H1 (cell line): ENCODE results near the gene HOXB6. TPM values are rescaled to one million over a fixed set of nuclear protein-coding genes. Genes with fewer than 3 reads are reported as not detected.

ENCODE experiments used
- CTCF ChIA-PET: fragments of 300-600 bp; sonication (Branson Sonifier 250); formaldehyde crosslinking; loops from one replicate; lab custom pipeline; 2021; ENCODE audit not compliant: partially characterized antibody; lab: Charles Lee
- POLR2A ChIA-PET: fragments of 300-600 bp; sonication (Branson Sonifier 250); formaldehyde crosslinking; loops from one replicate; lab custom pipeline; 2021; ENCODE audit warnings: inconsistent platforms; ENCODE audit not compliant: partially characterized antibody; lab: Charles Lee
- DNase-seq, 2 experiments: peaks; one replicate each; pipeline versions ENCODE4 v3.0.0 to v3.0.0-alpha.2; 2010 to 2022; ENCODE audit warnings: low spot score in 2 of 2, low read depth in 1 of 2, mixed read lengths in 1 of 2
- FAIRE-seq: peaks from 2 replicates; lab custom pipeline; 2011; peaks lifted over from hg19 to GRCh38; lab: Jason Lieb, UNC
- H2AFZ ChIP-seq: 2 replicates; pipeline ENCODE4 v1.8.1; 2012; ENCODE audit warnings: low read length, inconsistent platforms
- H2AK5ac ChIP-seq: 2 replicates; pipeline ENCODE4 v1.6.1; 2013; ENCODE audit warnings: low read depth, low read length
- H2BK120ac ChIP-seq: replicated peaks from 2 replicates; pipeline ENCODE3; 2013; ENCODE audit warnings: low read depth, low read length, inconsistent platforms
- H2BK12ac ChIP-seq: 2 replicates; pipeline ENCODE4 v1.6.1; 2013; ENCODE audit warnings: low read depth, low read length
- H2BK15ac ChIP-seq: 2 replicates; pipeline ENCODE4 v1.6.1; 2013; ENCODE audit warnings: low read length
- H2BK20ac ChIP-seq: 2 replicates; pipeline ENCODE4 v1.6.1; 2013; ENCODE audit warnings: low read length
- H2BK5ac ChIP-seq: 2 replicates; pipeline ENCODE4 v1.6.1; 2013; ENCODE audit warnings: low read depth, low read length
- H3K14ac ChIP-seq: 2 replicates; pipeline ENCODE4 v1.6.1; 2013; ENCODE audit warnings: inconsistent platforms; ENCODE audit not compliant: insufficient read length
- H3K18ac ChIP-seq: 2 replicates; pipeline ENCODE4 v1.6.1; 2013; ENCODE audit warnings: low read length; ENCODE audit errors: extremely low read depth
- H3K23ac ChIP-seq: 2 replicates; pipeline ENCODE4 v1.6.1; 2013; ENCODE audit warnings: inconsistent platforms; ENCODE audit not compliant: insufficient read length
- H3K23me2 ChIP-seq: 2 replicates; pipeline ENCODE4 v1.6.1; 2013; ENCODE audit warnings: low read depth, low read length
- H3K27ac ChIP-seq: 2 replicates; pipeline ENCODE4 v1.6.1; 2011; ENCODE audit warnings: low read depth, low read length, inconsistent platforms
- H3K27me3 ChIP-seq, 4 experiments: replicated peaks in 1 of 4; 1 replicate in 1 of 4; 2 replicates in 3 of 4; pipeline versions ENCODE4 v1.6.1 to v1.8.1; 2011 to 2013; ENCODE audit warnings: low read length in 3 of 4, mild to moderate bottlenecking in 3 of 4, inconsistent platforms in 2 of 4, mixed read lengths in 2 of 4, moderate library complexity in 1 of 4; ENCODE audit not compliant: control insufficient read depth in 3 of 4, insufficient read depth in 3 of 4; ENCODE audit errors: extremely low read depth in 1 of 4
- H3K36me3 ChIP-seq, 4 experiments: 2 replicates each; pipeline versions ENCODE4 v1.6.1 to v1.8.1; 2011 to 2013; ENCODE audit warnings: mild to moderate bottlenecking in 4 of 4, low read length in 3 of 4, moderate library complexity in 2 of 4, control low read depth in 1 of 4, inconsistent platforms in 1 of 4; ENCODE audit not compliant: insufficient read depth in 4 of 4, control insufficient read depth in 2 of 4
- H3K4ac ChIP-seq: replicated peaks from 2 replicates; pipeline ENCODE3; 2013; ENCODE audit warnings: low read length, low read depth, mixed read lengths, inconsistent platforms; ENCODE audit not compliant: insufficient read length
- H3K4me1 ChIP-seq, 4 experiments: replicated peaks in 1 of 4; 1 replicate in 1 of 4; 2 replicates in 3 of 4; pipeline versions ENCODE4 v1.6.1 to v1.8.1; 2011 to 2013; ENCODE audit warnings: low read length in 3 of 4, inconsistent platforms in 2 of 4, mixed read lengths in 1 of 4; ENCODE audit not compliant: insufficient read depth in 4 of 4, control insufficient read depth in 3 of 4
- H3K4me2 ChIP-seq, 2 experiments: 2 replicates each; pipeline versions ENCODE4 v1.6.1 to v1.8.1; 2011 to 2013; ENCODE audit warnings: low read depth in 2 of 2, low read length in 2 of 2, control low read depth in 1 of 2, inconsistent platforms in 1 of 2, mild to moderate bottlenecking in 1 of 2; ENCODE audit not compliant: insufficient read depth in 1 of 2
- H3K4me3 ChIP-seq, 4 experiments: fragments of 200-600, 300-600 bp in 1 of 4; sonication (generic), shearing (Covaris generic), sonication (Bioruptor Twin) in 1 of 4; 2 replicates each; pipeline versions ENCODE4 v1.5.1 to v1.8.1; 2011 to 2016; ENCODE audit warnings: low read length in 4 of 4, low read depth in 3 of 4, control low read depth in 2 of 4, inconsistent platforms in 2 of 4, mild to moderate bottlenecking in 2 of 4, mixed read lengths in 1 of 4, moderate library complexity in 1 of 4; ENCODE audit not compliant: insufficient read depth in 2 of 4; ENCODE audit errors: extremely low read depth in 1 of 4
- H3K56ac ChIP-seq: replicated peaks from 2 replicates; pipeline ENCODE3; 2013; ENCODE audit warnings: low read depth, mild to moderate bottlenecking, mixed read lengths, low read length, inconsistent platforms; ENCODE audit not compliant: insufficient read length
- H3K79me1 ChIP-seq: 2 replicates; pipeline ENCODE4 v1.6.1; 2013; ENCODE audit warnings: low read depth, low read length, control low read depth
- H3K79me2 ChIP-seq, 2 experiments: 2 replicates each; pipeline versions ENCODE4 v1.6.1 to v1.8.1; 2012 to 2013; ENCODE audit warnings: low read length in 2 of 2, mild to moderate bottlenecking in 2 of 2, inconsistent platforms in 1 of 2; ENCODE audit not compliant: insufficient read depth in 2 of 2, control insufficient read depth in 1 of 2
- H3K9ac ChIP-seq, 4 experiments: replicated peaks in 1 of 4; 1 replicate in 1 of 4; 2 replicates in 3 of 4; pipeline versions ENCODE4 v1.6.1 to v1.8.1; 2011 to 2013; ENCODE audit warnings: low read depth in 3 of 4, low read length in 3 of 4, control low read depth in 2 of 4, mild to moderate bottlenecking in 2 of 4, moderate library complexity in 2 of 4, inconsistent platforms in 1 of 4; ENCODE audit errors: extremely low read depth in 1 of 4
- H3K9me3 ChIP-seq, 2 experiments: 2 replicates each; pipeline versions ENCODE4 v1.6.1 to v1.8.1; 2012 to 2013; ENCODE audit warnings: mild to moderate bottlenecking in 2 of 2, moderate library complexity in 2 of 2, control low read depth in 1 of 2, inconsistent platforms in 1 of 2, low read depth in 1 of 2, low read length in 1 of 2, mixed read lengths in 1 of 2; ENCODE audit not compliant: insufficient read depth in 2 of 2
- H4K20me1 ChIP-seq, 2 experiments: replicated peaks in 1 of 2; 2 replicates each; pipeline versions ENCODE3 to v1.8.1; 2011 to 2013; ENCODE audit warnings: inconsistent platforms in 2 of 2, low read length in 2 of 2, mild to moderate bottlenecking in 1 of 2; ENCODE audit not compliant: insufficient read depth in 2 of 2, control insufficient read depth in 1 of 2
- H4K5ac ChIP-seq: 2 replicates; pipeline ENCODE4 v1.6.1; 2013; ENCODE audit warnings: low read length, low read depth, mixed read lengths, inconsistent platforms; ENCODE audit not compliant: insufficient read length
- H4K8ac ChIP-seq: 2 replicates; pipeline ENCODE4 v1.8.0; 2013; ENCODE audit warnings: mild to moderate bottlenecking, moderate library complexity, low read length, inconsistent platforms; ENCODE audit not compliant: insufficient read depth; ENCODE audit errors: extremely low read depth
- H4K91ac ChIP-seq: replicated peaks from 2 replicates; pipeline ENCODE3; 2013; ENCODE audit warnings: low read length, mixed read lengths, inconsistent platforms; ENCODE audit not compliant: insufficient read length
- CHD1 ChIP-seq: IDR thresholded peaks from 2 replicates; pipeline ENCODE4 v1.6.1; 2012; ENCODE audit warnings: low read depth, low read length, improper control_type of control experiment
- EZH2 ChIP-seq: fragments of 200-600 bp; sonication (generic); IDR thresholded peaks from 2 replicates; pipeline ENCODE4 v1.7.1; 2012; ENCODE audit warnings: low read depth, mild to moderate bottlenecking, moderate library complexity, low read length, inconsistent platforms; ENCODE audit not compliant: severe bottlenecking
- RNF2 ChIP-seq: fragments of 200-900, 300-1000 bp; sonication (generic); IDR thresholded peaks from 2 replicates; pipeline ENCODE4 v1.7.1; 2016; ENCODE audit warnings: borderline replicate concordance, low read depth, mild to moderate bottlenecking, antibody characterized with exemption, low read length; ENCODE audit not compliant: poor library complexity, severe bottlenecking; ENCODE audit errors: missing control alignments
- SUZ12 ChIP-seq: fragments of 200-600 bp; sonication (generic); IDR thresholded peaks from 2 replicates; pipeline ENCODE4 v1.6.1; 2012; ENCODE audit warnings: mild to moderate bottlenecking, inconsistent platforms, low read length, moderate library complexity, mixed read lengths
- WGBS, 2 experiments: shearing (Covaris generic) in 1 of 2; methylation state at CpG; one replicate each; pipeline versions ENCODE4 v1.1.6 to v1.1.7; 2013 to 2015; ENCODE audit warnings: low lambda C conversion rate in 2 of 2, mixed read lengths in 2 of 2, inconsistent platforms in 1 of 2, low coverage in 1 of 2, missing lambda C conversion rate in 1 of 2; ENCODE audit not compliant: insufficient replicate concordance in 2 of 2, insufficient coverage in 1 of 2, insufficient read length in 1 of 2; ENCODE audit errors: extremely low coverage in 1 of 2, missing lambda C conversion rate in 1 of 2; 5-methylcytosine and 5-hydroxymethylcytosine counted together
- polyA plus RNA-seq, 7 experiments: library from polyadenylated mRNA; depleted of rRNA in 3 of 7; stranded (reverse) in 5 of 7; unstranded in 2 of 7; fragments of >200 nt in 5 of 7; fragments of 200-250 nt in 2 of 7; gene quantifications; 1 replicate in 5 of 7; 2 replicates in 1 of 7; 4 replicates in 1 of 7; pipeline versions ENCODE4 v1.2.1 to v1.2.3, GENCODE V29; 2011 to 2013; ENCODE audit warnings: missing spikeins in 2 of 7, mixed read lengths in 2 of 7
- total RNA-seq: library from RNA; stranded (reverse); fragmentation: NEBNext Ultra II Directional; extraction: Animal tissue kit (Norgen Biotek cat#: 25700); gene quantifications from 2 replicates; pipeline ENCODE4 v1.2.1, GENCODE V29; 2021

HOXB6 gene
- total and polyA plus RNA-seq, 2 of the 8 experiments (the other 6 are each of a cell fraction or from before 2014, with no cell fraction given): not detected

- FAIRE-seq (no peak), DNase-seq (no peak)
- H3K79me1 ChIP-seq: no peaks in the 10 kb centered on the region
- no peak overlapping the region for H2BK120ac ChIP-seq
- ChIA-PET POLR2A (no interaction called here), CTCF (interaction anchor here (0.6 to 3.4 kb wide), 6 partner anchors 8 to 245 kb away, joined by 3 to 15 read pairs (median 4); partner anchors contain the start of gene HOXB9)
- no peak overlapping the region for H4K5ac ChIP-seq
- H2BK12ac ChIP-seq: no peak overlapping the region
- H3K27ac ChIP-seq: no peak overlapping the region
- no peak overlapping the region for H3K18ac ChIP-seq
- peaks cover 14 to 29% of the 10 kb centered on the region in 2 experiments for H4K20me1 ChIP-seq
- no peak overlapping the region for H3K4me3 ChIP-seq
- H4K8ac ChIP-seq: no peak overlapping the region
- no peak for TF ChIP-seq EZH2
- TF ChIP-seq RNF2: peak; percentile 81
- peak; percentile 71 for TF ChIP-seq SUZ12
- no peak for TF ChIP-seq CHD1
- no peak overlapping the region for H3K14ac ChIP-seq
- no peak overlapping the region for H3K9ac ChIP-seq
- no peak overlapping the region for H4K91ac ChIP-seq
- no peak overlapping the region for H2BK15ac ChIP-seq
- peaks cover 98 to 100% (median 100%) of the 10 kb centered on the region in 4 experiments for H3K27me3 ChIP-seq
- no peak overlapping the region for H3K23ac ChIP-seq
- H2AFZ ChIP-seq: no peak overlapping the region
- H2AK5ac ChIP-seq: no peak overlapping the region
- no peak overlapping the region for H2BK5ac ChIP-seq
- no peaks in the 10 kb centered on the region for H3K79me2 ChIP-seq
- H3K4ac ChIP-seq: no peak overlapping the region
- no peak overlapping the region for H3K56ac ChIP-seq
- H3K23me2 ChIP-seq: no peaks in the 10 kb centered on the region
- no peak overlapping the region for H2BK20ac ChIP-seq
- peaks cover 0 to 7% (median 0%) of the 10 kb centered on the region in 4 experiments; a peak in 1 of 8 replicates for H3K36me3 ChIP-seq
- H3K4me2 ChIP-seq: no peak overlapping the region
- H3K9me3 ChIP-seq: no peaks in the 10 kb centered on the region
- 31% methylated on average over 4 of the region's 5 CpGs; no CpG with 5 or more reads in 1 of the 2 experiments for WGBS, 2 experiments
- peaks cover 0 to 3% (median 2%) of the 10 kb centered on the region in 4 experiments; a peak in 4 of 7 replicates for H3K4me1 ChIP-seq
These were observed 34.4 kb upstream of the HOXB6 start for GRCh38 chr17:48639136-48639535.
